Lower lobe of right lung (tissue), 2 donors: ENCODE measurements around the gene NFU1. TPM values are rescaled to one million over a fixed set of nuclear protein-coding genes. Genes with fewer than 3 reads are reported as not detected.
A peak's percentile ranks its signal among the peaks of the same experiment; 100 is the strongest.
"Not testable (repeated sequence)": the region's sequence is repeated elsewhere in the genome, so short reads cannot be mapped to it uniquely, and the experiment has no call there.

ENCODE experiments used
- ATAC-seq, 2 donors: fragments of 200-7000 bp; cut with Tn5 transposase; one replicate each; pipeline ENCODE4 v1.9.1; 2020 to 2022; ENCODE audit warnings: mild to moderate bottlenecking in 2 of 2, moderate library complexity in 2 of 2
- DNase-seq: peaks from one replicate; pipeline ENCODE4 v3.0.0-alpha.2; 2020
- H3K27ac ChIP-seq: fragments of 200-600 bp; one replicate; pipeline ENCODE4 v1.8.0; 2022
- H3K27me3 ChIP-seq: fragments of 200-600 bp; one replicate; pipeline ENCODE4 v1.8.0; 2022; ENCODE audit warnings: low read depth
- H3K36me3 ChIP-seq: fragments of 200-600 bp; one replicate; pipeline ENCODE4 v1.8.0; 2022; ENCODE audit warnings: mild to moderate bottlenecking
- H3K4me1 ChIP-seq: fragments of 200-600 bp; one replicate; pipeline ENCODE4 v1.8.0; 2022
- H3K4me3 ChIP-seq: fragments of 200-600 bp; one replicate; pipeline ENCODE4 v1.8.0; 2022; ENCODE audit warnings: mild to moderate bottlenecking
- H3K9me3 ChIP-seq: fragments of 200-600 bp; one replicate; pipeline ENCODE4 v1.8.0; 2022
- intact Hi-C: fragments of 100-400 bp; cut with DNase I; formaldehyde crosslinking; loops from one replicate; pipeline ENCODE4 v1.11.0; 2022
- total RNA-seq: library from RNA; stranded (reverse); fragmentation: NEBNext Ultra II Directional; extraction: Animal tissue kit (Norgen Biotek cat#: 25700); gene quantifications from one replicate; pipeline ENCODE4 v1.2.1, GENCODE V29; 2021
- TF ChIP-seq, protein P1 (sequence below): fragments of 200-600 bp; IDR thresholded peaks from one replicate; pipeline ENCODE4 v1.8.0; 2022; ENCODE audit warnings: antibody characterized with exemption, mild to moderate bottlenecking
- donor health status: DM: no; HTN: yes; CAD: no; lungs with severe emphysema.

Gene NFU1
- total RNA-seq, 1 donor from 2014 or later, result 44.2 TPM

DNA sequence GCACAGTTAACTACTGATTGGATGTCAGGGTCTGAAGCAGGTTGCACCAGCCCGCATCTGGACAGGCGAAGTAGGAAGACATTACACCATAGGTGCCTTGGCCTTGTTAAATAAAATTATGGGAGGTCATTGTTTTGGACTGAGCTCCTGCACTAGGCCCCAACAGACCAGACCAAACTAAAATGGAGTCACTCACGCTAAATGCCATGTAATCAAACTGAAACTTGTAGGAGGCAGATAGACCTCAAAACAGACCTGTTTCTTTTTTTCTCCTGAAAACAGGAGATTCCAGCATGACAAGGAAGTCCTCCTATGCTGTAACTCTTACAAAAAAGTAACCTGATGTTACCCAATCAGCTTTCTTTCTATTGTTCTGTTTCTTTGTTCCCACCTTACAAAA, 15.5 kb upstream of the NFU1 start:
- Histone ChIP-seq H3K27ac (no peak overlapping the region), H3K27me3 (no peaks in the 10 kb centered on the region), H3K4me3 (no peak overlapping the region), H3K4me1 (peaks cover 6% of the 10 kb centered on the region), H3K9me3 (no peaks in the 10 kb centered on the region), H3K36me3 (no peaks in the 10 kb centered on the region)
- ATAC-seq, result no peak
- DNase-seq, result no peak
- intact Hi-C loops, result no loop called here
- TF ChIP-seq, protein P1, sequence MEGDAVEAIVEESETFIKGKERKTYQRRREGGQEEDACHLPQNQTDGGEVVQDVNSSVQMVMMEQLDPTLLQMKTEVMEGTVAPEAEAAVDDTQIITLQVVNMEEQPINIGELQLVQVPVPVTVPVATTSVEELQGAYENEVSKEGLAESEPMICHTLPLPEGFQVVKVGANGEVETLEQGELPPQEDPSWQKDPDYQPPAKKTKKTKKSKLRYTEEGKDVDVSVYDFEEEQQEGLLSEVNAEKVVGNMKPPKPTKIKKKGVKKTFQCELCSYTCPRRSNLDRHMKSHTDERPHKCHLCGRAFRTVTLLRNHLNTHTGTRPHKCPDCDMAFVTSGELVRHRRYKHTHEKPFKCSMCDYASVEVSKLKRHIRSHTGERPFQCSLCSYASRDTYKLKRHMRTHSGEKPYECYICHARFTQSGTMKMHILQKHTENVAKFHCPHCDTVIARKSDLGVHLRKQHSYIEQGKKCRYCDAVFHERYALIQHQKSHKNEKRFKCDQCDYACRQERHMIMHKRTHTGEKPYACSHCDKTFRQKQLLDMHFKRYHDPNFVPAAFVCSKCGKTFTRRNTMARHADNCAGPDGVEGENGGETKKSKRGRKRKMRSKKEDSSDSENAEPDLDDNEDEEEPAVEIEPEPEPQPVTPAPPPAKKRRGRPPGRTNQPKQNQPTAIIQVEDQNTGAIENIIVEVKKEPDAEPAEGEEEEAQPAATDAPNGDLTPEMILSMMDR, result no peak

DNA sequence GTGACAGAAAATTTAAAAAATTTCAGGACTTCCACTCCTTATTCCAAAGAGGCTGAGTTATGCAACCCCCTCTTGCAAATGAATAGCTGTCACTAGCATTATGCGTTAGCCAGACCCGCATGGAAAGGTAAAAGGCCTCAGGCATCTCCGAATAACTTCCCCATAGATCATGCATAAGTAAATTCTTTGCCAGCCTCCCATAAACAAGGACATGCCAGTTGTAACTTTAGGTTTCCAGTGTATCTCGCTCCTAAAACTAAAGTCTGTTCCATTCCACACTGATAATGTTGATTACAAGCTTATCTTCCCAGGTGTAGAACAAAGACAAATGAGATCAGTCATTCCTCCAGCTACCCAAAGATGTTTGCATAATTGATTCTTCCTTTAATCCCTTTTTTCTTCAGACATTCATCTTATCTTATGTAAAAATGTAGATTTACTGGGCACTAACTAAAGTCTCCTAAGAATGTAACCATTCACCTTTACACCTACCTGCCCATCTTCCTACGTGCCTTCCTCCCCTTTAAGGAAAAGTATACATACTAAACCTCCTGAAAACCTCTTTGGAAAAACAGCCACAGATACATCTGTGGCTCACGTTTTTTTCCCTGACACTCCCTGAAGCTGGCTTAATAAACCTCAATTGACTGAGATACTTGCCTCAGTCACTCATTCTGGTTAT, 13.6 kb upstream of the NFU1 start:
- DNase-seq (no peak), ATAC-seq (no peak)
- H3K4me1 ChIP-seq, result peaks cover 6% of the 10 kb centered on the region
- no peaks in the 10 kb centered on the region for H3K27me3 ChIP-seq
- TF ChIP-seq, protein P1, result no peak
- intact Hi-C loops, result no loop called here
- H3K9me3 ChIP-seq, result no peaks in the 10 kb centered on the region
- H3K4me3 ChIP-seq, result no peak overlapping the region
- no peaks in the 10 kb centered on the region for H3K36me3 ChIP-seq
- H3K27ac ChIP-seq, result no peak overlapping the region

- Histone ChIP-seq H3K27me3 (no peaks in the 10 kb centered on the region), H3K27ac (no peak overlapping the region), H3K4me3 (no peak overlapping the region), H3K4me1 (no peaks in the 10 kb centered on the region), H3K9me3 (no peaks in the 10 kb centered on the region), H3K36me3 (no peaks in the 10 kb centered on the region)
- DNase-seq (no peak), ATAC-seq (no peak)
- intact Hi-C loops, result no loop called here
- TF ChIP-seq, protein P1, result no peak
These were observed 12.7 kb upstream of the NFU1 start for GRCh38 chr2:69449906-69450305.

DNA sequence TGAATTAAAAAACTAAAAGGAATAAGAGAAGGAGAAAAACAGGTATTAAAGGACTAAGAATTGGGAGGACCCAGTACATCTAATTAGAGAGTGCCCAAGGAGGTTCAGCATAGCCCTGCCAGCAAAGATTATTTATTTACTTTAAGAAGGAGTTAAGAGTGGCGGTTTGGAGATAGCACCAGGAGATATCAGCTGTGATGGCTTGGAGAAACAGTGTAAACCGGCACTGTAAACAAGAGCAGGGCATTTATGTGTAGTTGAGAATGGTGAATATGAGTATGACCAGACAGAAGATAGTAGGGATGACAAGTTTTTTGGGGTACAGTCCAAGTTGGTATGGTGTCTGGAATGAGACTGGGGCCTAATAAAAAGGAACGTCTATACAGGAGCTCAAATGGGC, 6.4 kb upstream of the NFU1 start:
- ATAC-seq, H3K4me1 ChIP-seq, H3K36me3 ChIP-seq, H3K27ac ChIP-seq, H3K4me3 ChIP-seq, H3K27me3 ChIP-seq, intact Hi-C loops, DNase-seq, H3K9me3 ChIP-seq: not testable (repeated sequence)

DNA sequence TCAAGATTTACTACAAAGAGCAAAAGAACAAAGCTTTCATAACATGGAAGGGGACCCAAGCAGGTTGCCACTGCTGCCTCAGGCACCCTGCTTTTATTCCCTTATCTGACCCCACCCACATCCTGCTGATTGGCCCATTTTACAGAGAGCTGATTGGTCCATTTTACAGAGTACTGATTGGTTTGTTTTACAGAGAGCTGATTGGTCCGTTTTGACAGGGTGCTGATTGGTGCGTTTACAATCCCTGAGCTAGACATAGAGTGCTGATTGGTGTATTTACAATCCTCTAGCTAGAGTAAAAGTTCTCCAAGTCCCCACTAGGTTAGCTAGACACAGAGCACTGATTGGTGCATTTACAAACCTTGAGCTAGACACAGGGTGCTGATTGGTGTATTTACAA, 2.3 kb upstream of the NFU1 start:
- H3K36me3 ChIP-seq, H3K27ac ChIP-seq, DNase-seq, H3K9me3 ChIP-seq, ATAC-seq, H3K27me3 ChIP-seq, intact Hi-C loops, H3K4me3 ChIP-seq: not testable (repeated sequence)
- H3K4me1 ChIP-seq, result peaks cover 21% of the 10 kb centered on the region

GRCh38 chr2:69438580-69438979, 1.3 kb upstream of the NFU1 start:
- DNase-seq (no peak), ATAC-seq (no peak)
- Histone ChIP-seq H3K4me1 (peaks cover 21% of the 10 kb centered on the region), H3K4me3 (no peak overlapping the region), H3K27me3 (no peaks in the 10 kb centered on the region), H3K36me3 (no peaks in the 10 kb centered on the region), H3K9me3 (no peaks in the 10 kb centered on the region), H3K27ac (peak overlapping the region; percentile 96)
- intact Hi-C loops, result no loop called here
- TF ChIP-seq, protein P1, result no peak
